ENCODE results near the gene APOBEC2. TPM values are rescaled to one million over a fixed set of nuclear protein-coding genes. Genes with fewer than 3 reads are reported as not detected.

The APOBEC2 gene
- total RNA-seq, 1 donor from 2014 or later = not detected

- Mint-ChIP-seq H3K36me3 (ENCODE audit: low read depth) (no peaks in the 10 kb centered on the region), H3K27me3 (peaks cover 4% of the 10 kb centered on the region), H3K4me1 (peaks cover 3% of the 10 kb centered on the region), H3K9me3 (peaks cover 4% of the 10 kb centered on the region), H3K27ac (no peak overlapping the region), H3K4me3 (no peak overlapping the region)
- POLR2A ChIA-PET = no interaction called here
- TF ChIP-seq CTCF (IDR thresholded peaks at IDR 0.05) = no peak
- ATAC-seq (ENCODE audit: low read depth) (no peak), DNase-seq (no peak)
- CTCF ChIA-PET = no interaction called here
- intact Hi-C loops (cut with micrococcal nuclease) = no loop called here
Measured at GRCh38 chr6:41022294-41022693, 30.7 kb upstream of the APOBEC2 start.

GRCh38 chr6:41023114-41023513, 29.9 kb upstream of the APOBEC2 start:
- TF ChIP-seq CTCF (IDR thresholded peaks at IDR 0.05) = no peak
- peaks cover 3% of the 10 kb centered on the region for H3K27me3 Mint-ChIP-seq
- H3K4me1 Mint-ChIP-seq = peaks cover 10% of the 10 kb centered on the region
- no peak for DNase-seq
- no peak overlapping the region for H3K4me3 Mint-ChIP-seq
- ATAC-seq (ENCODE audit: low read depth) = no peak
- H3K9me3 Mint-ChIP-seq = peaks cover 3% of the 10 kb centered on the region
- intact Hi-C loops (cut with micrococcal nuclease) = no loop called here
- H3K36me3 Mint-ChIP-seq (ENCODE audit: low read depth) = no peaks in the 10 kb centered on the region
- CTCF ChIA-PET = no interaction called here
- POLR2A ChIA-PET = no interaction called here
- H3K27ac Mint-ChIP-seq = no peak overlapping the region

GRCh38 chr6:41025966-41026530, 27.0 kb upstream of the APOBEC2 start:
- intact Hi-C loops (cut with micrococcal nuclease) = loop anchor here (5.0 kb wide), 1 partner anchor 1664 kb away; no protein-coding TSS in a partner anchor
- ChIA-PET POLR2A (no interaction called here), CTCF (interaction anchor here (1.0 to 1.9 kb wide), 3 partner anchors 9 to 1664 kb away, joined by 3 to 4 read pairs (median 4); no protein-coding TSS in a partner anchor)
- Mint-ChIP-seq H3K27me3 (no peaks in the 10 kb centered on the region), H3K27ac (no peak overlapping the region), H3K4me1 (peaks cover 20% of the 10 kb centered on the region), H3K36me3 (ENCODE audit: low read depth) (no peaks in the 10 kb centered on the region), H3K4me3 (no peak overlapping the region), H3K9me3 (no peaks in the 10 kb centered on the region)
- TF ChIP-seq CTCF (IDR thresholded peaks at IDR 0.05) = no peak
- ATAC-seq (ENCODE audit: low read depth) (no peak), DNase-seq (no peak)

- ATAC-seq (ENCODE audit: low read depth) (no peak), DNase-seq (no peak)
- peaks cover 20% of the 10 kb centered on the region for H3K4me1 Mint-ChIP-seq
- no peak for TF ChIP-seq CTCF (IDR thresholded peaks at IDR 0.05)
- H3K27me3 Mint-ChIP-seq = no peaks in the 10 kb centered on the region
- ChIA-PET CTCF (interaction anchor here (1.0 to 2.1 kb wide), 6 partner anchors 10 to 1665 kb away, joined by 3 to 16 read pairs (median 8); no protein-coding TSS in a partner anchor), POLR2A (interaction anchor here (1.4 to 1.5 kb wide), 2 partner anchors 44 to 46 kb away, joined by 8 to 10 read pairs; partner anchors contain the start of genes NFYA and OARD1)
- H3K27ac Mint-ChIP-seq = peak overlapping the region; percentile 20
- intact Hi-C loops (cut with micrococcal nuclease) = loop anchor here (1.0 to 5.0 kb wide), 2 partner anchors 21 to 1665 kb away; no protein-coding TSS in a partner anchor
- H3K9me3 Mint-ChIP-seq = no peaks in the 10 kb centered on the region
- H3K4me3 Mint-ChIP-seq = peak overlapping the region; percentile 84
- no peaks in the 10 kb centered on the region for H3K36me3 Mint-ChIP-seq (ENCODE audit: low read depth)
Measured at GRCh38 chr6:41027241-41027640, 25.8 kb upstream of the APOBEC2 start.

GRCh38 chr6:41027799-41028560, 25.0 kb upstream of the APOBEC2 start:
- H3K9me3 Mint-ChIP-seq = no peaks in the 10 kb centered on the region
- peak; percentile 80 for DNase-seq
- H3K4me1 Mint-ChIP-seq = peaks cover 20% of the 10 kb centered on the region
- peak; percentile 89 for ATAC-seq (ENCODE audit: low read depth)
- peak; percentile 92 for TF ChIP-seq CTCF (IDR thresholded peaks at IDR 0.05)
- ChIA-PET POLR2A (interaction anchor here (0.9 to 1.5 kb wide), 3 partner anchors 43 to 1901 kb away, joined by 3 to 10 read pairs (median 8); partner anchors contain the start of genes CNPY3, NFYA and OARD1), CTCF (interaction anchor here (0.8 to 2.4 kb wide), 18 partner anchors 9 to 1666 kb away, joined by 3 to 20 read pairs (median 4); partner anchors contain the start of genes NFYA, OARD1 and UNC5CL)
- peak overlapping the region; percentile 84 for H3K4me3 Mint-ChIP-seq
- no peaks in the 10 kb centered on the region for H3K36me3 Mint-ChIP-seq (ENCODE audit: low read depth)
- intact Hi-C loops (cut with micrococcal nuclease) = loop anchor here (1.0 to 5.0 kb wide), 3 partner anchors 22 to 1666 kb away; no protein-coding TSS in a partner anchor
- peak overlapping the region; percentile 20 for H3K27ac Mint-ChIP-seq
- H3K27me3 Mint-ChIP-seq = no peaks in the 10 kb centered on the region

Measured in activated B cell treated with CpG ODN at 0.5 μM for 24 hours (primary cell).